SK-N-MC (cell line): ENCODE data around the gene CLSTN2.

ENCODE experiments used
- EZH2 ChIP-seq: fragments of 200-600 bp; sonication (generic); IDR thresholded peaks from one replicate; pipeline ENCODE4 v1.6.1; 2017; ENCODE audit warnings: antibody characterized with exemption
- FOXP2 ChIP-seq: optimal IDR thresholded peaks from 2 replicates; pipeline ENCODE3; 2011; ENCODE audit warnings: mild to moderate bottlenecking, moderate library complexity; ENCODE audit not compliant: insufficient read depth; ENCODE audit errors: extremely low read length, control extremely low read depth
- POLR2AphosphoS5 ChIP-seq: IDR thresholded peaks from 2 replicates; pipeline ENCODE4 v1.6.1; 2012; ENCODE audit warnings: mild to moderate bottlenecking, low read depth, low read length, borderline replicate concordance

DNA sequence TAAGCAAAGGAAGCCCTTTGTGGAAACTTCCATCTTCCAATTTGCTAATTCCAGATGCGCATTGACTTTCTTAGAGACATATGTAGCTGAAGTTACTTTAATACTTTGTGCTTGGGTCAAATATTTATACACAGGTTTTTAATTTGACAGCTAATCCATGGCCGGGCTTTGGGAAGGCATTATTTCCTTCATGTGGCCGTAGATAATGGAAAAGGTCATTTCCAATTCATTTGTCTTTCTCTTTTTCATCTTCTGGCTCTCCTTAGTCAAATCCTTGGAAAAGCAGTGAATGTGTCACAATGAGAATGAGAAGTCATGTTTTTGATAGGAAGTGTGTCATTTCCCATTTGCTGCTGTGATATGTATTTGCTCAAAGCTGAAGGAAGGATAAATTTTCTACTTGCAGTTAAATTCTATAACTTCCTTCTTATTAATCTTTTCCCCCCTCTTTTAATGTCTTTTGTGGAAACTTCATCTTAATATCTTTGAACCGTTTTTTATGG, 323.3 kb downstream of the CLSTN2 start:
- no peak for TF ChIP-seq EZH2
- TF ChIP-seq POLR2AphosphoS5 = no peak
- no peak for TF ChIP-seq FOXP2
